ENCODE measurements around the gene MUC2. TPM values are rescaled to one million over a fixed set of nuclear protein-coding genes. Genes with fewer than 3 reads are reported as not detected.

Gene MUC2
- total RNA-seq, 1 experiment from 2014 or later = 0.47 TPM

GRCh38 chr11:1029051-1029450, 45.6 kb upstream of the MUC2 start:
- Histone ChIP-seq H4K20me1 (ENCODE audit: insufficient read depth) (no peaks in the 10 kb centered on the region), H3K27ac (ENCODE audit: low read depth, low read length) (no peak overlapping the region), H3K27me3 (ENCODE audit: insufficient read depth, low read length) (no peaks in the 10 kb centered on the region), H3K79me2 (ENCODE audit: insufficient read depth, low read length) (no peaks in the 10 kb centered on the region), H3K4me1 (ENCODE audit: control insufficient read depth in 1 of 2, insufficient read depth in 2 of 2, low read length in 2 of 2) (no peaks in the 10 kb centered on the region), H3K36me3 (ENCODE audit: control insufficient read depth in 1 of 2, insufficient read depth in 2 of 2, low read length in 2 of 2) (no peaks in the 10 kb centered on the region), H3K9ac (ENCODE audit: low read length) (no peak overlapping the region), H3K9me2 (ENCODE audit: insufficient read depth) (no peaks in the 10 kb centered on the region), H3K4me3 (replicated peaks in 1 of 2; ENCODE audit: low read depth in 1 of 2, low read length in 2 of 2) (no peak overlapping the region), H3K9me3 (ENCODE audit: control insufficient read depth in 1 of 2, insufficient read depth in 1 of 2, low read depth in 1 of 2, low read length in 2 of 2) (no peaks in the 10 kb centered on the region; a peak in 1 of 4 replicates), H3K4me2 (ENCODE audit: low read length) (no peak overlapping the region), H2AFZ (ENCODE audit: low read depth, low read length, poor library complexity, severe bottlenecking) (no peak overlapping the region)
- TF ChIP-seq ZNF274 (IDR thresholded peaks at IDR 0.05; ENCODE audit: low read depth, low read length) (no peak), MAX (IDR thresholded peaks at IDR 0.05) (no peak), CTCF (IDR thresholded peaks at IDR 0.05 in 2 of 3, conservative IDR thresholded peaks at IDR 0.05 in 1 of 3; ENCODE audit: borderline replicate concordance in 1 of 3, insufficient read depth in 1 of 3, low read depth in 2 of 3, low read length in 2 of 3) (no peak), FOSL1 (IDR thresholded peaks at IDR 0.05; ENCODE audit: low read depth) (no peak), JUND (IDR thresholded peaks at IDR 0.05) (no peak), POLR2AphosphoS5 (IDR thresholded peaks at IDR 0.05; ENCODE audit: low read depth, low read length) (no peak), ATF3 (IDR thresholded peaks at IDR 0.05) (no peak), REST (IDR thresholded peaks at IDR 0.05; ENCODE audit: low read depth) (no peak), ELF1 (IDR thresholded peaks at IDR 0.05; ENCODE audit: borderline replicate concordance, low read depth) (no peak), ZFX (IDR thresholded peaks at IDR 0.05) (no peak), RAD21 (IDR thresholded peaks at IDR 0.05; ENCODE audit: low read depth) (no peak), YY1 (IDR thresholded peaks at IDR 0.05; ENCODE audit: extremely low read depth, insufficient replicate concordance, low read depth, low read length) (no peak), POLR2A (IDR thresholded peaks at IDR 0.05; ENCODE audit: borderline replicate concordance, extremely low read depth, insufficient read depth, insufficient read length) (no peak), CBX3 (IDR thresholded peaks at IDR 0.05; ENCODE audit: low read depth) (no peak)
- POLR2A ChIA-PET = no interaction called here
- RAD21 ChIA-PET (ENCODE audit: low non-redundant PET in 1 of 2, low total read pairs in 2 of 2, uncharacterized antibody in 2 of 2, unreplicated experiment in 2 of 2) = no interaction called here
- ATAC-seq = no peak
- no TSS peak for BruUV-seq (replicated peaks)
- intact Hi-C loops (cut with micrococcal nuclease) = no loop called here
- CTCF ChIA-PET = no interaction called here
- DNase-seq (ENCODE audit: low read depth, low spot score) = no peak
